Stimulated activated naive B cell treated with anti-CD40 and anti-IgM and Interleukin-4, amounts not matched to agents 10 μg/mL and 1 μg/mL and 100 μg/mL, for 72 hours (primary cell): Measurements from ENCODE around the gene PBXIP1.

Source experiments
- ATAC-seq, 2 donors: fragments of 150-1000 bp; cut with Tn5 transposase; replicated peaks; 2 replicates each; pipeline ENCODE4 v1.10.0; 2021; ENCODE audit warnings: moderate library complexity in 1 of 2
- DNase-seq: peaks from one replicate; pipeline ENCODE4 v3.0.0; 2021
- H3K27ac Mint-ChIP-seq: one replicate; pipeline ENCODE4 v1.8.0; 2022; ENCODE audit warnings: mild to moderate bottlenecking, mixed read lengths
- H3K27me3 Mint-ChIP-seq, 2 donors: one replicate each; pipeline ENCODE4 v1.8.0; 2022; ENCODE audit warnings: mixed read lengths in 2 of 2
- H3K36me3 Mint-ChIP-seq, 2 donors: one replicate each; pipeline ENCODE4 v1.8.0; 2022; ENCODE audit warnings: mixed read lengths in 2 of 2, mild to moderate bottlenecking in 1 of 2
- H3K4me1 Mint-ChIP-seq, 2 donors: one replicate each; pipeline ENCODE4 v1.8.0; 2022; ENCODE audit warnings: mixed read lengths in 2 of 2, mild to moderate bottlenecking in 1 of 2
- H3K4me3 Mint-ChIP-seq, 2 donors: one replicate each; pipeline ENCODE4 v1.8.0; 2022; ENCODE audit warnings: mild to moderate bottlenecking in 2 of 2, mixed read lengths in 2 of 2, moderate library complexity in 1 of 2
- H3K9me3 Mint-ChIP-seq, 2 donors: one replicate each; pipeline ENCODE4 v1.8.0; 2022; ENCODE audit warnings: mixed read lengths in 2 of 2, mild to moderate bottlenecking in 1 of 2

PBXIP1 gene

GRCh38 chr1:154945160-154945961 lies 10.5 kb downstream of the PBXIP1 start:
- Mint-ChIP-seq H3K4me3 (no peak overlapping the region), H3K36me3 (peaks cover 8 to 13% of the 10 kb centered on the region in 2 donors), H3K4me1 (peaks cover 42 to 53% of the 10 kb centered on the region in 2 donors), H3K9me3 (no peaks in the 10 kb centered on the region), H3K27me3 (no peaks in the 10 kb centered on the region), H3K27ac (no peak overlapping the region)
- DNase-seq (no peak), ATAC-seq (no peak)

DNA sequence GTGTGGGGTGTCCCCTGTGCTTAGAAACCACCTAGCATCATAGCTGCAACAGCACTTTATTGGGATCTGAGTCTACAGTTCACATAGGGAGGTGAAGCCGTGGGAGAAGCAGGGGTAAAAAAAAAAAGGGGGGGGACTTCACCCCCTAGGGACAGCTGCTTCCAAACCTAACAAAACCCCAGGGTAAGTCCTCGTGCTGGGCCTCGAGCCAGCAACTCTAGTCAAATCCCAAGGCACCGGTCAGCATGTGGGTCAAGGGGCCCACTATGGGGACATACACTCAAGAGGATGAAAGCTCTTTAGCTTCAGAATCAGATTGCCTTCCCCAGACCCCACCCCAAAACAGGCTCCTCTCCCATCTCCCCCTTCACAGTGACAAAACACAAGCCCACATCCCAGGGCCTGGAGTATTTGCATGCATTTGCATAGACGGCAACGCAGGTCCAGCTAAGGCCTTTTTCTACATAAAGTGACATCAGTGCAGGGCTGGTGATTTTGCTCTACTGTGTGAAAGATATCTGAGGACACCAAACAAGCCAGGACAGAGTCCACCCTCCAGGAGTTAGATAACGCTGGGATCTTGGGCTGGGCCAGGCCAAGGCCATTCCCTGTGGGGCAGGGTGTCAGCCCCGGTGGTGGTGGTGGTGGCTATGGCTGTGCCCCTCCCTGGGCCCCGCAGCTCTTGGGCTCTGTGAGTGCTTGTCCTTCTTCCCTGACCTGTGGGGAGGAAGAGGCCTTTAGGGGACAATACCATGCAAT lies 11.3 kb downstream of the PBXIP1 start:
- no peaks in the 10 kb centered on the region for H3K9me3 Mint-ChIP-seq
- DNase-seq (no peak), ATAC-seq (no peak)
- H3K27me3 Mint-ChIP-seq = no peaks in the 10 kb centered on the region
- H3K4me3 Mint-ChIP-seq = no peak overlapping the region
- H3K36me3 Mint-ChIP-seq = peaks cover 7 to 13% of the 10 kb centered on the region in 2 donors
- H3K4me1 Mint-ChIP-seq = peaks cover 45 to 58% of the 10 kb centered on the region in 2 donors
- H3K27ac Mint-ChIP-seq = peak overlapping the region; percentile 53

DNA sequence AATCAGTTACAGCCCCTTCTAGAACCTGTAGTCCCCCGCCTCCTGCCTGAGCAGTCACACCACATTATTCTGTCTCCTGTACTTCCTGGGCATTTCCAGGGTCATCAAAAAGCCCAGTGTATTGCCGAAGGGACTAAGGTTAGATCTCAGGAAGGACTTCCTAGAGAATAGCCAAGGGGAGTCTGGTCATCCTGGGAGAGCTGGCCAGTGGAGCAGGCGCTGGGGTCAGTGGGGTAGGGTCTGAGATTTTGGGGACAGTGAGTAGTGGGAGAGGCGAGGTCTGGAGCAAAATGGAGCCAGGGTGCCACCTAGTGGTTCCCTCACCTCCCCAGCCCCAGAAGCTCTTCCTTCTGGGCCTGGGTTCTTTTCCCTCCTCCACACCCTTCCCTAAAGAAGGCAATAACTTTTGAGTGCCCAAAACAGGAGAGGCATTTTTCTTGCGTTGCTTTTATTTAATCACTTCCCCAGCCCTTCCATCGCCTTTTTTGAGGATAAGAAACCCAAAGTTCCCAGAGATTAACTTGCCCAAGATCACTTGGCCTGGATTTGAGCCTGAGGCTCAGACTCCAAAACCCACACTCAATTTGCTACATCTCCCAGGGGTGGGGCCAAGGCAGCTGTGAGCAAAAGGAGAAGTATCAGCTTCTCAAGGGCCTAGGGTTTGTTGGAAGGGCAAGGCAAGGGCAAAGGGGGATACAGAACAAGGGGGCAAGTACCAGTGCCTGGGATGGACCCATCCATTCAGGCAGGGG lies 12.1 kb downstream of the PBXIP1 start:
- Mint-ChIP-seq H3K9me3 (no peaks in the 10 kb centered on the region), H3K4me1 (peaks cover 50 to 63% of the 10 kb centered on the region in 2 donors)
- ATAC-seq = no peak

DNA sequence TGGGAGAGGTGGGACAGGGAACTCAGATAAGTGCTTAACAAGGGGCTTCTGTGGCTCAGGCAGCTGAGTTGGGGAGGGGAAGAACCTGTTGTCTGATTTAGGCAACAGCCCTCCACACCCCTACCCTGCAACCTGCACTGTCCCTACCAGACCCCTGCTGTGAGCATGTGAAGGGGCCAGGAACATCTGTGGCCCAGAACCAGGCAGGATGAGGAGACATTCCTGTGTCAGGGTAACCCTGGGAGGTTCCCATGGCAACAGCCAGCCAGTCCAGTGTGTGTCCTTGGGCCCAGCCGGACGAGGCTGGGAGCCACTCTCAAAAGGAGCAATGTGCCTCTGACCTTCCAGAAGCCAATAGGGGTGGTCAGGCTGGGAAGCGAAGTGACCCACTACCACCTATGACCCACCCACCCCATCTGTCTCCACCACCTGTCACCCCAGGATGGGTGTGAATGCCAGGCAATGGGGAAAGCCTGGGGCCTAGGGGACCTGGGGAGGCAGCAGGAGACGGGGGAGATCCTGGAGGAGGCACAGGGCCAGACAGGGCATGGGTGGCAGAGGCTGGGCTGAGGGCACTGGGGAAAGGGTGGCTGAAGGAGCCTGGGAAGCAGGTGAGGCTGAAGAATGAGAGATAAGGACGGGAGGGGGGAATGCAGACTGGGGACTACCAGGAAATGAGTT lies 14.4 kb downstream of the PBXIP1 start:
- DNase-seq = no peak
- ATAC-seq = no peak
- Mint-ChIP-seq H3K4me3 (no peak overlapping the region), H3K4me1 (peaks cover 56 to 74% of the 10 kb centered on the region in 2 donors), H3K27ac (peak overlapping the region; percentile 80), H3K36me3 (peaks cover 1 to 4% of the 10 kb centered on the region in 2 donors), H3K27me3 (no peaks in the 10 kb centered on the region), H3K9me3 (no peaks in the 10 kb centered on the region)

More for the DNA sequence above, 12.1 kb downstream of the PBXIP1 start:
- Mint-ChIP-seq H3K36me3 (peaks cover 7 to 13% of the 10 kb centered on the region in 2 donors), H3K27me3 (no peaks in the 10 kb centered on the region), H3K27ac (peak overlapping the region; percentile 53), H3K4me3 (peak overlapping the region; percentile 3 to 26)
- DNase-seq = no peak

- peaks cover 59 to 74% of the 10 kb centered on the region in 2 donors for H3K4me1 Mint-ChIP-seq
- peak overlapping the region; percentile 20 for H3K27ac Mint-ChIP-seq
- H3K9me3 Mint-ChIP-seq = no peaks in the 10 kb centered on the region
- DNase-seq = no peak
- ATAC-seq = peak in 1 of 2 donors; percentile 27
- peak overlapping the region; percentile 29 to 57 for H3K4me3 Mint-ChIP-seq
- H3K36me3 Mint-ChIP-seq = peaks cover 2 to 4% of the 10 kb centered on the region in 2 donors
- no peaks in the 10 kb centered on the region for H3K27me3 Mint-ChIP-seq
Measured at GRCh38 chr1:154940651-154941194, 15.2 kb downstream of the PBXIP1 start.

- H3K4me3 Mint-ChIP-seq = peak overlapping the region; percentile 18 to 57
Measured at GRCh38 chr1:154940213-154940560, 15.7 kb downstream of the PBXIP1 start.

DNA sequence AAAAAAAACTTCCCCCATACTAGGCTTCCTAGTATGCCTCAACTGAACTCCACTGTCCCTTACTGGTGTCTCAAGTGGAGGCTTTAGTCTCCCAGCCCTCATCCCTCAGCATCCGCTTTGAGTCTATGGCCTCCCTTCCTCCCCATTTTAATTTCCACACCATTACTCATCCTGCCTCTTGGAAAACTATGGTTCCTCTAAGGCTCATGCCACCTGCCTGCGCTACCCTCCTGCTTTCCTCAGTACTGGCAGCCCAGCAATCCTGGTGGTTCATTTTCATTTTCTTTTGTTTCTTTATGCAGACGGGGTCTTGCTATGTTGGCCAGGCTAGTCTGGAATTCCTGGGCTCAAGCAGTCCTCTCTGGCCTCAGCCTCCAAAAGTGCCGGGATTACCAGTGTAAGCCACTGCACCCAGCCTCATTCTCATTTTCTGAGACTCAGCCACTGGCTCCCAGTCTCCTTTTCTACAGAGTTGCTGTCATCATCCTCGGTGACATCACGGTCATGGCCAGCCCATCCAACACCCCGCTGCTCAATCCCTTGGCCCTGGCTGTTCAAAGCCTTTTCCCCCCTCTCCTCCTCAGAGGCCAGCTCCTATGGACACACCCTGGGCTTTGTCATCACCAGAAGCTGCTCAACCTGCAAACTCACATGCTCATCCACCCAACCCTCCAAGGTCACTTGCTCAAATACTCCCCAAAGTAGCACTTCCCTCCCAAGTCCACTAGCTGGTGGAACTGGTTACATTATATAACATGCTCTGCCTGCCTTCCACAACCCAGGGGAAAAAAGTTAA lies 17.1 kb downstream of the PBXIP1 start:
- ATAC-seq (no peak), DNase-seq (no peak)
- Mint-ChIP-seq H3K4me3 (peak overlapping the region; percentile 26 to 58), H3K4me1 (peaks cover 53 to 67% of the 10 kb centered on the region in 2 donors), H3K36me3 (peaks cover 4% of the 10 kb centered on the region in 2 donors), H3K27me3 (no peaks in the 10 kb centered on the region), H3K9me3 (no peaks in the 10 kb centered on the region), H3K27ac (peak overlapping the region; percentile 84)

More at GRCh38 chr1:154940213-154940560, 15.7 kb downstream of the PBXIP1 start:
- Mint-ChIP-seq H3K27ac (peak overlapping the region; percentile 20), H3K36me3 (peaks cover 2 to 4% of the 10 kb centered on the region in 2 donors), H3K4me1 (peaks cover 59 to 76% of the 10 kb centered on the region in 2 donors), H3K27me3 (no peaks in the 10 kb centered on the region), H3K9me3 (no peaks in the 10 kb centered on the region)
- DNase-seq (no peak), ATAC-seq (no peak)

- no peaks in the 10 kb centered on the region for H3K9me3 Mint-ChIP-seq
- H3K36me3 Mint-ChIP-seq = peaks cover 4 to 7% of the 10 kb centered on the region in 2 donors
- H3K4me1 Mint-ChIP-seq = peaks cover 46 to 61% of the 10 kb centered on the region in 2 donors
- DNase-seq = no peak
- H3K27me3 Mint-ChIP-seq = no peaks in the 10 kb centered on the region
- peak overlapping the region; percentile 81 to 96 for H3K4me3 Mint-ChIP-seq
- ATAC-seq = no peak
- H3K27ac Mint-ChIP-seq = peak overlapping the region; percentile 99
Measured at GRCh38 chr1:154937988-154938386, 17.9 kb downstream of the PBXIP1 start.

GRCh38 chr1:154937085-154937987 lies 18.6 kb downstream of the PBXIP1 start:
- no peaks in the 10 kb centered on the region for H3K27me3 Mint-ChIP-seq
- no peaks in the 10 kb centered on the region for H3K9me3 Mint-ChIP-seq
- ATAC-seq (peak; percentile 79 to 84), DNase-seq (peak; percentile 85)
- peak overlapping the region; percentile 99 for H3K27ac Mint-ChIP-seq
- H3K4me3 Mint-ChIP-seq = peak overlapping the region; percentile 81 to 96
- H3K36me3 Mint-ChIP-seq = peaks cover 4 to 7% of the 10 kb centered on the region in 2 donors
- H3K4me1 Mint-ChIP-seq = peaks cover 39 to 55% of the 10 kb centered on the region in 2 donors

GRCh38 chr1:154936555-154937084 lies 19.3 kb downstream of the PBXIP1 start, which contains the start of gene PMVK:
Gene PMVK (minus strand): TSS chr1:154936719. CDS start chr1:154936685, 34 bp downstream.
- DNase-seq (peak; percentile 90), ATAC-seq (peak; percentile 85 to 90)
- Mint-ChIP-seq H3K4me1 (peaks cover 35 to 48% of the 10 kb centered on the region in 2 donors), H3K4me3 (peak within 1 kb of the TSS; percentile 81 to 96), H3K9me3 (no peaks in the 10 kb centered on the region), H3K36me3 (peaks cover 4 to 9% of the 10 kb centered on the region in 2 donors), H3K27me3 (no peaks in the 10 kb centered on the region), H3K27ac (peak within 1 kb of the TSS; percentile 99)

GRCh38 chr1:154935749-154936554 lies 19.9 kb downstream of the PBXIP1 start:
- no peaks in the 10 kb centered on the region for H3K27me3 Mint-ChIP-seq
- peak overlapping the region; percentile 99 for H3K27ac Mint-ChIP-seq
- no peaks in the 10 kb centered on the region for H3K9me3 Mint-ChIP-seq
- peaks cover 29 to 41% of the 10 kb centered on the region in 2 donors for H3K4me1 Mint-ChIP-seq
- peaks cover 4 to 9% of the 10 kb centered on the region in 2 donors for H3K36me3 Mint-ChIP-seq
- peak overlapping the region; percentile 81 to 96 for H3K4me3 Mint-ChIP-seq
- ATAC-seq = no peak
- no peak for DNase-seq
